Keratinocyte (primary cell): ENCODE measurements around the gene E2F3. TPM values are rescaled to one million over a fixed set of nuclear protein-coding genes. Genes with fewer than 3 reads are reported as not detected.

ENCODE experiments used
- DNase-seq: peaks from one replicate; pipeline ENCODE4 v3.0.0-alpha.2; 2011; ENCODE audit warnings: low read depth, missing footprints, low spot score
- FAIRE-seq: peaks from 2 replicates; lab custom pipeline; 2011; peaks lifted over from hg19 to GRCh38; lab: Jason Lieb, UNC
- H2AFZ ChIP-seq: 2 replicates; pipeline ENCODE4 v1.6.0; 2012; ENCODE audit warnings: low read length, control low read depth, inconsistent platforms; ENCODE audit not compliant: control insufficient read depth
- H3K27ac ChIP-seq: 2 replicates; pipeline ENCODE4 v1.5.1; 2011; ENCODE audit warnings: low read length; ENCODE audit not compliant: control insufficient read depth, insufficient read depth
- H3K27me3 ChIP-seq: 3 replicates; pipeline ENCODE4 v1.6.0; 2011; ENCODE audit warnings: low read length; ENCODE audit not compliant: control insufficient read depth, insufficient read depth; ENCODE audit errors: extremely low read depth
- H3K36me3 ChIP-seq, 2 experiments: 2 replicates in 1 of 2; 3 replicates in 1 of 2; pipeline ENCODE4 v1.5.1; 2011; ENCODE audit warnings: low read length in 2 of 2, mild to moderate bottlenecking in 1 of 2; ENCODE audit not compliant: control insufficient read depth in 2 of 2, insufficient read depth in 2 of 2; ENCODE audit errors: extremely low read depth in 1 of 2
- H3K4me1 ChIP-seq: 3 replicates; pipeline ENCODE4 v1.5.1; 2011; ENCODE audit warnings: low read length; ENCODE audit not compliant: control insufficient read depth, insufficient read depth; ENCODE audit errors: extremely low read depth
- H3K4me2 ChIP-seq: 3 replicates; pipeline ENCODE4 v1.6.0; 2011; ENCODE audit warnings: low read depth, low read length; ENCODE audit not compliant: control insufficient read depth, insufficient read depth; ENCODE audit errors: extremely low read depth
- H3K4me3 ChIP-seq, 3 experiments: fragments of 200-600 bp in 1 of 3; sonication (generic) in 1 of 3; 2 replicates in 2 of 3; 3 replicates in 1 of 3; pipeline ENCODE4 v1.5.1; 2011 to 2016; ENCODE audit warnings: low read length in 3 of 3, mild to moderate bottlenecking in 3 of 3, control low read depth in 2 of 3, inconsistent platforms in 1 of 3, low read depth in 1 of 3, mixed read lengths in 1 of 3, mixed run types in 1 of 3, moderate library complexity in 1 of 3; ENCODE audit not compliant: control insufficient read depth in 2 of 3, insufficient read depth in 2 of 3; ENCODE audit errors: extremely low read depth in 1 of 3
- H3K79me2 ChIP-seq: 2 replicates; pipeline ENCODE4 v1.6.0; 2012; ENCODE audit warnings: low read length; ENCODE audit not compliant: control insufficient read depth, insufficient read depth
- H3K9ac ChIP-seq: 3 replicates; pipeline ENCODE4 v1.6.0; 2011; ENCODE audit warnings: low read length; ENCODE audit not compliant: control insufficient read depth, insufficient read depth; ENCODE audit errors: extremely low read depth
- H3K9me1 ChIP-seq: 3 replicates; pipeline ENCODE4 v1.6.0; 2011; ENCODE audit warnings: low read length; ENCODE audit not compliant: control insufficient read depth, insufficient read depth; ENCODE audit errors: extremely low read depth
- H3K9me3 ChIP-seq: 2 replicates; pipeline ENCODE4 v1.5.1; 2012; ENCODE audit warnings: low read depth, low read length; ENCODE audit not compliant: control insufficient read depth
- H4K20me1 ChIP-seq: 3 replicates; pipeline ENCODE4 v1.6.0; 2011; ENCODE audit warnings: low read length; ENCODE audit not compliant: control insufficient read depth, insufficient read depth; ENCODE audit errors: extremely low read depth
- CTCF ChIP-seq, 3 experiments: IDR thresholded peaks in 1 of 3; conservative IDR thresholded peaks in 1 of 3; optimal IDR thresholded peaks in 1 of 3; 2 replicates in 2 of 3; 3 replicates in 1 of 3; pipeline versions ENCODE3 to v1.5.1; 2011; ENCODE audit warnings: low read length in 3 of 3, mild to moderate bottlenecking in 3 of 3, moderate library complexity in 2 of 3, control low read depth in 1 of 3, inconsistent platforms in 1 of 3; ENCODE audit not compliant: insufficient read depth in 2 of 3; ENCODE audit errors: extremely low read depth in 1 of 3
- EZH2 ChIP-seq: IDR thresholded peaks from one replicate; pipeline ENCODE4 v1.6.1; 2012; ENCODE audit warnings: inconsistent platforms, mild to moderate bottlenecking, low read length, moderate library complexity
- dilution Hi-C: fragments of 300-500 bp; cut with MboI; formaldehyde crosslinking; loops from one replicate; pipeline ENCODE4 v1.7.0; 2020; ENCODE audit warnings: low sequenced_read_pairs; ENCODE audit not compliant: extremely low pct_ligation_motif_present
- polyA plus RNA-seq, 5 experiments: library from polyadenylated mRNA; depleted of rRNA in 3 of 5; stranded (reverse) in 3 of 5; stranded (forward) in 1 of 5; unstranded in 1 of 5; fragments of >200 nt; gene quantifications; 1 replicate in 1 of 5; 2 replicates in 3 of 5; 3 replicates in 1 of 5; pipeline versions ENCODE4 v1.2.1 to v1.2.3, GENCODE V29; 2011 to 2012; ENCODE audit warnings: missing spikeins in 2 of 5, low read depth in 1 of 5, low replicate concordance in 1 of 5

Gene E2F3
- polyA plus RNA-seq, 1 donor (not counting 4 experiments of a cell fraction or from before 2014, with no cell fraction given), result 14.6 TPM

GRCh38 chr6:20402092-20402341 is 338 bp downstream of the E2F3 start:
- peaks cover 17% of the 10 kb centered on the region for H3K4me1 ChIP-seq
- no peaks in the 10 kb centered on the region for H3K9me3 ChIP-seq
- DNase-seq (no peak), FAIRE-seq (no peak)
- no peak overlapping the region for H2AFZ ChIP-seq
- H3K36me3 ChIP-seq, result peaks cover 0 to 5% of the 10 kb centered on the region in 2 experiments
- no peaks in the 10 kb centered on the region for H3K27me3 ChIP-seq
- TF ChIP-seq EZH2 (no peak), CTCF (optimal IDR thresholded peaks at IDR 0.05 in 1 of 3, IDR thresholded peaks at IDR 0.05 in 1 of 3, conservative IDR thresholded peaks at IDR 0.05 in 1 of 3; ENCODE audit: extremely low read depth in 1 of 3, insufficient read depth in 2 of 3, low read length in 3 of 3) (no peak)
- H3K4me3 ChIP-seq, result peak overlapping the region; percentile 73 to 77 (median 77)
- dilution Hi-C loops, result no loop called here
- H3K9me1 ChIP-seq, result no peaks in the 10 kb centered on the region
- H3K4me2 ChIP-seq, result peak overlapping the region; percentile 73
- H4K20me1 ChIP-seq, result no peaks in the 10 kb centered on the region
- H3K27ac ChIP-seq, result peak overlapping the region; percentile 75
- peak overlapping the region; percentile 87 for H3K9ac ChIP-seq
- H3K79me2 ChIP-seq, result peaks cover 35% of the 10 kb centered on the region

- FAIRE-seq, result no peak
- peak overlapping the region; percentile 3 for H2AFZ ChIP-seq
- H3K9ac ChIP-seq, result peak overlapping the region; percentile 87
- no peaks in the 10 kb centered on the region for H3K9me3 ChIP-seq
- dilution Hi-C loops, result no loop called here
- H3K4me1 ChIP-seq, result peaks cover 19% of the 10 kb centered on the region
- no peaks in the 10 kb centered on the region for H3K9me1 ChIP-seq
- H4K20me1 ChIP-seq, result no peaks in the 10 kb centered on the region
- peaks cover 40% of the 10 kb centered on the region for H3K79me2 ChIP-seq
- H3K27me3 ChIP-seq, result no peaks in the 10 kb centered on the region
- peak overlapping the region; percentile 73 to 77 (median 77) for H3K4me3 ChIP-seq
- peak overlapping the region; percentile 75 for H3K27ac ChIP-seq
- no peak for TF ChIP-seq CTCF (optimal IDR thresholded peaks at IDR 0.05 in 1 of 3, IDR thresholded peaks at IDR 0.05 in 1 of 3, conservative IDR thresholded peaks at IDR 0.05 in 1 of 3; ENCODE audit: extremely low read depth in 1 of 3, insufficient read depth in 2 of 3, low read length in 3 of 3)
- TF ChIP-seq EZH2, result no peak
- H3K36me3 ChIP-seq, result peaks cover 0 to 5% of the 10 kb centered on the region in 2 experiments
- peak overlapping the region; percentile 73 for H3K4me2 ChIP-seq
- no peak for DNase-seq
These were observed 827 bp downstream of the E2F3 start for GRCh38 chr6:20402342-20403069.
